Mesenchymal stem cell (in vitro differentiated cells and primary cell): ENCODE results near the gene SLC12A3. TPM values are rescaled to one million over a fixed set of nuclear protein-coding genes. Genes with fewer than 3 reads are reported as not detected.

Experiments used
- DNase-seq: peaks from one replicate; pipeline ENCODE4 v3.0.0-alpha.2; 2013
- H2AFZ ChIP-seq: one replicate; pipeline ENCODE4 v1.6.1; 2013; ENCODE audit warnings: low read depth, mild to moderate bottlenecking, control low read depth, inconsistent platforms, low read length, moderate library complexity
- H2AK5ac ChIP-seq: 2 replicates; pipeline ENCODE4 v1.6.1; 2013; ENCODE audit warnings: low read length, moderate library complexity, mild to moderate bottlenecking, inconsistent platforms; ENCODE audit not compliant: severe bottlenecking
- H2BK120ac ChIP-seq: one replicate; pipeline ENCODE4 v1.6.1; 2013; ENCODE audit warnings: low read depth, mild to moderate bottlenecking, inconsistent platforms, low read length, moderate library complexity
- H2BK12ac ChIP-seq, 2 experiments: one replicate each; pipeline ENCODE4 v1.6.1; 2013; ENCODE audit warnings: inconsistent platforms in 2 of 2, low read length in 2 of 2, mild to moderate bottlenecking in 2 of 2, moderate library complexity in 2 of 2, control low read depth in 1 of 2
- H2BK15ac ChIP-seq: one replicate; pipeline ENCODE4 v1.6.1; 2013; ENCODE audit warnings: mild to moderate bottlenecking, low read depth, inconsistent platforms; ENCODE audit not compliant: poor library complexity, severe bottlenecking
- H2BK5ac ChIP-seq: 2 replicates; pipeline ENCODE4 v1.6.1; 2013; ENCODE audit warnings: low read depth, mild to moderate bottlenecking, low read length, control low read depth, inconsistent platforms; ENCODE audit not compliant: poor library complexity, severe bottlenecking
- H3K14ac ChIP-seq, 2 experiments: one replicate each; pipeline ENCODE4 v1.6.1; 2013; ENCODE audit warnings: inconsistent platforms in 2 of 2, low read length in 2 of 2, control low read depth in 1 of 2, mild to moderate bottlenecking in 1 of 2, moderate library complexity in 1 of 2
- H3K18ac ChIP-seq, 2 experiments: one replicate each; pipeline ENCODE4 v1.6.1; 2013; ENCODE audit warnings: inconsistent platforms in 2 of 2, low read length in 2 of 2, control low read depth in 1 of 2, low read depth in 1 of 2, mild to moderate bottlenecking in 1 of 2
- H3K23ac ChIP-seq, 2 experiments: one replicate each; pipeline ENCODE4 v1.6.1; 2013; ENCODE audit warnings: inconsistent platforms in 2 of 2, low read length in 2 of 2, mild to moderate bottlenecking in 2 of 2, moderate library complexity in 2 of 2, control low read depth in 1 of 2
- H3K27ac ChIP-seq: 2 replicates; pipeline ENCODE4 v1.5.1; 2013; ENCODE audit warnings: mild to moderate bottlenecking, moderate library complexity, low read length, control low read depth, inconsistent platforms; ENCODE audit not compliant: poor library complexity, severe bottlenecking
- H3K27me3 ChIP-seq, 2 experiments: 2 replicates each; pipeline versions ENCODE4 v1.6.1 to v1.7.0; 2013; ENCODE audit warnings: low read length in 2 of 2, mild to moderate bottlenecking in 2 of 2, moderate library complexity in 2 of 2, control low read depth in 1 of 2, inconsistent platforms in 1 of 2; ENCODE audit not compliant: control insufficient read depth in 1 of 2, insufficient read depth in 1 of 2
- H3K36me3 ChIP-seq, 2 experiments: 2 replicates each; pipeline versions ENCODE4 v1.6.1 to v1.7.0; 2013; ENCODE audit warnings: low read length in 2 of 2, control low read depth in 1 of 2, inconsistent platforms in 1 of 2, low read depth in 1 of 2, mild to moderate bottlenecking in 1 of 2; ENCODE audit not compliant: insufficient read depth in 2 of 2, control insufficient read depth in 1 of 2
- H3K4ac ChIP-seq, 2 experiments: one replicate each; pipeline ENCODE4 v1.6.1; 2013; ENCODE audit warnings: inconsistent platforms in 2 of 2, low read length in 2 of 2, mild to moderate bottlenecking in 2 of 2, moderate library complexity in 2 of 2, control low read depth in 1 of 2, low read depth in 1 of 2
- H3K4me1 ChIP-seq: 2 replicates; pipeline ENCODE4 v1.6.1; 2013; ENCODE audit warnings: low read depth, low read length, control low read depth; ENCODE audit not compliant: control insufficient read depth, insufficient read depth
- H3K4me2 ChIP-seq: 2 replicates; pipeline ENCODE4 v1.6.1; 2013; ENCODE audit warnings: low read length, mild to moderate bottlenecking, inconsistent platforms; ENCODE audit not compliant: poor library complexity, severe bottlenecking
- H3K4me3 ChIP-seq, 2 experiments: 2 replicates each; pipeline versions ENCODE4 v1.5.1 to v1.7.0; 2013; ENCODE audit warnings: low read length in 2 of 2, mild to moderate bottlenecking in 2 of 2, control low read depth in 1 of 2, low read depth in 1 of 2; ENCODE audit not compliant: insufficient read depth in 1 of 2
- H3K79me1 ChIP-seq: replicated peaks from 2 replicates; pipeline ENCODE4 v1.6.1; 2013; ENCODE audit warnings: mild to moderate bottlenecking, control low read depth, low read length, inconsistent platforms; ENCODE audit not compliant: poor library complexity, severe bottlenecking
- H3K9ac ChIP-seq: 2 replicates; pipeline ENCODE4 v1.7.0; 2013; ENCODE audit warnings: mild to moderate bottlenecking, low read length, moderate library complexity
- H3K9me3 ChIP-seq: 2 replicates; pipeline ENCODE4 v1.7.0; 2013; ENCODE audit warnings: mild to moderate bottlenecking, low read length; ENCODE audit not compliant: control insufficient read depth
- H4K8ac ChIP-seq: one replicate; pipeline ENCODE4 v1.6.1; 2013; ENCODE audit warnings: inconsistent platforms, mild to moderate bottlenecking, low read length, moderate library complexity
- H4K91ac ChIP-seq: one replicate; pipeline ENCODE4 v1.6.1; 2013; ENCODE audit warnings: mild to moderate bottlenecking, low read length, inconsistent platforms
- WGBS: methylation state at CpG from one replicate; pipeline ENCODE4 v1.1.7; 2013; ENCODE audit warnings: mixed read lengths; 5-methylcytosine and 5-hydroxymethylcytosine counted together
- polyA plus RNA-seq, 2 experiments: library from polyadenylated mRNA; stranded (reverse); fragments of 200-250 nt; gene quantifications; one replicate each; pipeline ENCODE4 v1.2.3, GENCODE V29; 2013

Gene SLC12A3, protein sequence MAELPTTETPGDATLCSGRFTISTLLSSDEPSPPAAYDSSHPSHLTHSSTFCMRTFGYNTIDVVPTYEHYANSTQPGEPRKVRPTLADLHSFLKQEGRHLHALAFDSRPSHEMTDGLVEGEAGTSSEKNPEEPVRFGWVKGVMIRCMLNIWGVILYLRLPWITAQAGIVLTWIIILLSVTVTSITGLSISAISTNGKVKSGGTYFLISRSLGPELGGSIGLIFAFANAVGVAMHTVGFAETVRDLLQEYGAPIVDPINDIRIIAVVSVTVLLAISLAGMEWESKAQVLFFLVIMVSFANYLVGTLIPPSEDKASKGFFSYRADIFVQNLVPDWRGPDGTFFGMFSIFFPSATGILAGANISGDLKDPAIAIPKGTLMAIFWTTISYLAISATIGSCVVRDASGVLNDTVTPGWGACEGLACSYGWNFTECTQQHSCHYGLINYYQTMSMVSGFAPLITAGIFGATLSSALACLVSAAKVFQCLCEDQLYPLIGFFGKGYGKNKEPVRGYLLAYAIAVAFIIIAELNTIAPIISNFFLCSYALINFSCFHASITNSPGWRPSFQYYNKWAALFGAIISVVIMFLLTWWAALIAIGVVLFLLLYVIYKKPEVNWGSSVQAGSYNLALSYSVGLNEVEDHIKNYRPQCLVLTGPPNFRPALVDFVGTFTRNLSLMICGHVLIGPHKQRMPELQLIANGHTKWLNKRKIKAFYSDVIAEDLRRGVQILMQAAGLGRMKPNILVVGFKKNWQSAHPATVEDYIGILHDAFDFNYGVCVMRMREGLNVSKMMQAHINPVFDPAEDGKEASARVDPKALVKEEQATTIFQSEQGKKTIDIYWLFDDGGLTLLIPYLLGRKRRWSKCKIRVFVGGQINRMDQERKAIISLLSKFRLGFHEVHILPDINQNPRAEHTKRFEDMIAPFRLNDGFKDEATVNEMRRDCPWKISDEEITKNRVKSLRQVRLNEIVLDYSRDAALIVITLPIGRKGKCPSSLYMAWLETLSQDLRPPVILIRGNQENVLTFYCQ
- not detected for polyA plus RNA-seq (2013, experiment 1 of 2)
- not detected for polyA plus RNA-seq (2013, experiment 2 of 2)

DNA sequence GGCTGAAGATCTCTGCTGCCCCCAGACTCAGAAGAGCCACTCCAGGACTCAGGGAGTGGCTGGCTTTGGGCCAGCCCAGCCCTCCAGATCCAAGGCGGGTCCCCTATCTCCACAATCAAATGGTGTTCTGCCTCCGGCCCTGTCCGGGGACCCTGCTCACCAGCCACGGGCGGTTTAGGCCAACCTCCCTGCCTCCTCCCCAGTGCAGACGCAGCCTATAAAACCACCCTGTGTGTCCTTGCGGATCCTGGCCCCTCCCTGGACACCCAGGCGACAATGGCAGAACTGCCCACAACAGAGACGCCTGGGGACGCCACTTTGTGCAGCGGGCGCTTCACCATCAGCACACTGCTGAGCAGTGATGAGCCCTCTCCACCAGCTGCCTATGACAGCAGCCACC is at the start of gene SLC12A3:
Gene SLC12A3, plus strand, starts transcription at position 248 of the 400 bp plus-strand sequence. Its CDS starts 29 bp downstream, at position 277.
- H4K91ac ChIP-seq, result no peak within 1 kb of the TSS
- H3K36me3 ChIP-seq, result no peaks in the 10 kb centered on the region
- peak within 1 kb of the TSS; percentile 10 for H2AK5ac ChIP-seq
- no peaks in the 10 kb centered on the region for H3K9me3 ChIP-seq
- H2BK12ac ChIP-seq, result peak within 1 kb of the TSS in 1 of 2 experiments; percentile 29
- no peak within 1 kb of the TSS for H2AFZ ChIP-seq
- no peak within 1 kb of the TSS for H4K8ac ChIP-seq
- H2BK15ac ChIP-seq, result no peak within 1 kb of the TSS
- no peak within 1 kb of the TSS for H3K4me3 ChIP-seq
- H3K4me2 ChIP-seq, result no peak within 1 kb of the TSS
- no peak within 1 kb of the TSS for H2BK5ac ChIP-seq
- H2BK120ac ChIP-seq, result no peak within 1 kb of the TSS
- H3K4ac ChIP-seq, result no peak within 1 kb of the TSS
- H3K23ac ChIP-seq, result no peak within 1 kb of the TSS
- H3K79me1 ChIP-seq, result no peaks in the 10 kb centered on the region
- H3K9ac ChIP-seq, result no peak within 1 kb of the TSS
- no peak for DNase-seq
- peaks cover 0 to 24% of the 10 kb centered on the region in 2 experiments for H3K27me3 ChIP-seq
- peaks cover 34% of the 10 kb centered on the region for H3K4me1 ChIP-seq
- 76% methylated on average over 12 of the region's 12 CpGs for WGBS
- no peak within 1 kb of the TSS for H3K27ac ChIP-seq
- no peak within 1 kb of the TSS for H3K18ac ChIP-seq
- H3K14ac ChIP-seq, result no peak within 1 kb of the TSS

DNA sequence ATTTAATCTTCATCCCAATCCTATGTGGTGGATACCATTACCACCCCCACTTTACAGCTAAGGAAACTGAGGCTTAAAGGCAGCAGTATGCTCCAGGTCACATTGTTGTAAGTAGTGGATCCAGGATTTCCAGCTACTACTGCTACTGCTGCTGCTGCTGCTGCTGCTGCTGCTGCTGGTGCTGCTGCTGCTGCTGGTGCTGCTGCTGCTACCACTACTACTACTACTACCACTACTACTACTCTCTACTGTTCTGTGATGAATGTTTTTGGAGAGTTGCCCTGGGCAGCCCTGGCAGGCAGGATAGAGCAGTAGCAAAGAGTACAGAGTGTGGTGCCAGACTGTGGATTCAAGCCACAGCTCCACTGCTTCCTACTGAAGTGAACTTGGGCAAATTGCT is 49.3 kb upstream of the SLC12A3 start:
- Histone ChIP-seq H4K8ac (peak overlapping the region; percentile 62), H3K79me1 (peaks cover 9% of the 10 kb centered on the region), H3K4me2 (no peak overlapping the region), H3K23ac (no peak overlapping the region), H2BK15ac (no peak overlapping the region), H2AK5ac (peak overlapping the region; percentile 53), H2AFZ (no peak overlapping the region), H3K36me3 (peaks cover 0 to 19% of the 10 kb centered on the region in 2 experiments), H3K27ac (peak overlapping the region; percentile 82), H3K9ac (no peak overlapping the region), H3K18ac (peak overlapping the region; percentile 34 to 91), H4K91ac (peak overlapping the region; percentile 95), H3K9me3 (no peaks in the 10 kb centered on the region), H3K4ac (peak overlapping the region; percentile 13 to 24), H3K27me3 (no peaks in the 10 kb centered on the region), H3K4me1 (peaks cover 10% of the 10 kb centered on the region), H3K4me3 (no peak overlapping the region), H2BK120ac (no peak overlapping the region), H3K14ac (peak overlapping the region in 1 of 2 experiments; percentile 82), H2BK5ac (no peak overlapping the region), H2BK12ac (peak overlapping the region; percentile 85 to 92)
- peak; percentile 43 for DNase-seq

DNA sequence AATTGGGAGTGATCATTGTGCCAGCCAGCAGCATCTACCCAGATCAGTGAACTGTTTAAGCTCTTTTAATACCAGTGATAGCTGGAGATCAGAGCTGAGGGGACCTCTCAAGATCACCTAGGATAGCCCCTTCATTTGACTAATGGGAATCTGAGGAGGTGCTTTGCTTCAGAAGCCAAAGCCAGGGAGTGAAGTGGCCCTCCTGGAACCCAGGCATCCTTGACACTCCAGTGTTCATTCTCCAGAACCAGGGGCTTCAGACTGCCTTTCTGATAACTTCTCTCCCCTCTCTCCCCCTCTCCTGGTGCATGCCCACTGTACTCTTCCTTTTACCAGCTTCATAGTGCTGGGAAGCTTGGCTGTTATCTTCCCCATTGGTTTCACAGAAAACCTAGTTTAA is 48.0 kb upstream of the SLC12A3 start:
- peaks cover 10% of the 10 kb centered on the region for H3K4me1 ChIP-seq
- H3K4me3 ChIP-seq, result no peak overlapping the region
- no peak overlapping the region for H3K4me2 ChIP-seq
- peaks cover 7 to 30% of the 10 kb centered on the region in 2 experiments for H3K36me3 ChIP-seq
- H3K23ac ChIP-seq, result no peak overlapping the region
- peak overlapping the region; percentile 1 for H2AK5ac ChIP-seq
- no peak overlapping the region for H4K8ac ChIP-seq
- no peak overlapping the region for H3K9ac ChIP-seq
- H2AFZ ChIP-seq, result no peak overlapping the region
- peak overlapping the region; percentile 62 for H2BK15ac ChIP-seq
- H3K27ac ChIP-seq, result no peak overlapping the region
- no peak for DNase-seq
- no peak overlapping the region for H4K91ac ChIP-seq
- H3K14ac ChIP-seq, result no peak overlapping the region
- H3K27me3 ChIP-seq, result no peaks in the 10 kb centered on the region
- H2BK120ac ChIP-seq, result no peak overlapping the region
- H2BK12ac ChIP-seq, result no peak overlapping the region
- no peak overlapping the region for H2BK5ac ChIP-seq
- H3K4ac ChIP-seq, result no peak overlapping the region
- no peaks in the 10 kb centered on the region for H3K9me3 ChIP-seq
- no peak overlapping the region for H3K18ac ChIP-seq
- peaks cover 6% of the 10 kb centered on the region for H3K79me1 ChIP-seq

DNA sequence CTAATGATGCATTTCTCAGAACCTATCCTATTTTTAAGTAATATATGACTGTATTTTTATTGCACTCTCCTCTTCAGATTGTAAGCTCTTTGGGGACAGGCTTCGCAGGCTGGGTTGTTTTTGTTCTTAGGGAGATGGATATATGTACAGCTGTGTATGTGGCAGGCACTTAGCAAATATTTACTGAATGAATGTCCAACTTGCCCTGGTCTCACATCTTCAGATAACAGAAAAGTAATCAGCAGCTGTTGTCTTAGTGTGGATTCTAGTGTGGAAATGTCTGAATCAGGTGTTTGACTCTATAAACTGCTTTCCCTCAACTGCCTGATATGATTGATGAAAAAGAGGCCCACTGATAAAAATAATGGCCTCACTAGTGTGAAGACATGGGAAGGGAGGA is 47.1 kb upstream of the SLC12A3 start:
- Histone ChIP-seq H2AK5ac (no peak overlapping the region), H3K9me3 (no peaks in the 10 kb centered on the region), H3K4ac (no peak overlapping the region), H2BK15ac (no peak overlapping the region), H3K9ac (no peak overlapping the region), H3K27me3 (no peaks in the 10 kb centered on the region), H2BK12ac (no peak overlapping the region), H3K79me1 (peaks cover 6% of the 10 kb centered on the region), H2BK120ac (no peak overlapping the region), H4K91ac (no peak overlapping the region), H3K4me2 (no peak overlapping the region), H3K14ac (no peak overlapping the region), H3K4me1 (peaks cover 8% of the 10 kb centered on the region), H3K18ac (no peak overlapping the region), H2BK5ac (no peak overlapping the region), H3K4me3 (no peak overlapping the region), H2AFZ (no peak overlapping the region), H3K36me3 (peaks cover 8 to 32% of the 10 kb centered on the region in 2 experiments), H3K23ac (no peak overlapping the region), H3K27ac (no peak overlapping the region), H4K8ac (no peak overlapping the region)
- no peak for DNase-seq
- WGBS, result 100% methylated on average over 1 of the region's 1 CpG
